Immature natural killer cell (primary cell): ENCODE data around the gene ETNK2. TPM values are rescaled to one million over a fixed set of nuclear protein-coding genes. Genes with fewer than 3 reads are reported as not detected.

Source experiments
- DNase-seq, 3 donors: peaks; one replicate each; pipeline ENCODE4 v3.0.0; 2022; ENCODE audit warnings: mixed read lengths in 1 of 3
- H3K27ac Mint-ChIP-seq, 6 donors: one replicate each; pipeline ENCODE4 v1.8.0; 2020; ENCODE audit warnings: mixed read lengths in 6 of 6, mild to moderate bottlenecking in 5 of 6, inconsistent platforms in 4 of 6, moderate library complexity in 3 of 6
- H3K27me3 Mint-ChIP-seq, 3 donors: one replicate each; pipeline ENCODE4 v1.8.0; 2020 to 2021; ENCODE audit warnings: low read depth in 3 of 3, mild to moderate bottlenecking in 3 of 3, mixed read lengths in 3 of 3, moderate library complexity in 3 of 3, inconsistent platforms in 1 of 3
- H3K36me3 Mint-ChIP-seq, 3 donors: one replicate each; pipeline ENCODE4 v1.8.0; 2020; ENCODE audit warnings: mixed read lengths in 3 of 3, inconsistent platforms in 2 of 3, mild to moderate bottlenecking in 2 of 3
- H3K4me1 Mint-ChIP-seq, 2 donors: one replicate each; pipeline ENCODE4 v1.8.0; 2020; ENCODE audit warnings: inconsistent platforms in 2 of 2, mild to moderate bottlenecking in 2 of 2, mixed read lengths in 2 of 2, moderate library complexity in 1 of 2
- H3K4me3 Mint-ChIP-seq, 5 donors: one replicate each; pipeline ENCODE4 v1.8.0; 2020; ENCODE audit warnings: mild to moderate bottlenecking in 5 of 5, mixed read lengths in 5 of 5, inconsistent platforms in 3 of 5, moderate library complexity in 3 of 5
- H3K9me3 Mint-ChIP-seq, 6 donors: one replicate each; pipeline ENCODE4 v1.8.0; 2020; ENCODE audit warnings: mild to moderate bottlenecking in 6 of 6, mixed read lengths in 6 of 6, inconsistent platforms in 4 of 6, moderate library complexity in 3 of 6
- polyA plus RNA-seq, 3 donors: library from polyadenylated mRNA; unstranded; fragments of 300-500 nt; fragmentation: Illumina TruSeq; gene quantifications; one replicate each; pipeline ENCODE4 v1.2.3, GENCODE V29; 2021

Gene ETNK2, protein sequence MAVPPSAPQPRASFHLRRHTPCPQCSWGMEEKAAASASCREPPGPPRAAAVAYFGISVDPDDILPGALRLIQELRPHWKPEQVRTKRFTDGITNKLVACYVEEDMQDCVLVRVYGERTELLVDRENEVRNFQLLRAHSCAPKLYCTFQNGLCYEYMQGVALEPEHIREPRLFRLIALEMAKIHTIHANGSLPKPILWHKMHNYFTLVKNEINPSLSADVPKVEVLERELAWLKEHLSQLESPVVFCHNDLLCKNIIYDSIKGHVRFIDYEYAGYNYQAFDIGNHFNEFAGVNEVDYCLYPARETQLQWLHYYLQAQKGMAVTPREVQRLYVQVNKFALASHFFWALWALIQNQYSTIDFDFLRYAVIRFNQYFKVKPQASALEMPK
- 1 to 10 TPM; 1.4 to 4.8 (median 3.7) TPM for polyA plus RNA-seq

DNA sequence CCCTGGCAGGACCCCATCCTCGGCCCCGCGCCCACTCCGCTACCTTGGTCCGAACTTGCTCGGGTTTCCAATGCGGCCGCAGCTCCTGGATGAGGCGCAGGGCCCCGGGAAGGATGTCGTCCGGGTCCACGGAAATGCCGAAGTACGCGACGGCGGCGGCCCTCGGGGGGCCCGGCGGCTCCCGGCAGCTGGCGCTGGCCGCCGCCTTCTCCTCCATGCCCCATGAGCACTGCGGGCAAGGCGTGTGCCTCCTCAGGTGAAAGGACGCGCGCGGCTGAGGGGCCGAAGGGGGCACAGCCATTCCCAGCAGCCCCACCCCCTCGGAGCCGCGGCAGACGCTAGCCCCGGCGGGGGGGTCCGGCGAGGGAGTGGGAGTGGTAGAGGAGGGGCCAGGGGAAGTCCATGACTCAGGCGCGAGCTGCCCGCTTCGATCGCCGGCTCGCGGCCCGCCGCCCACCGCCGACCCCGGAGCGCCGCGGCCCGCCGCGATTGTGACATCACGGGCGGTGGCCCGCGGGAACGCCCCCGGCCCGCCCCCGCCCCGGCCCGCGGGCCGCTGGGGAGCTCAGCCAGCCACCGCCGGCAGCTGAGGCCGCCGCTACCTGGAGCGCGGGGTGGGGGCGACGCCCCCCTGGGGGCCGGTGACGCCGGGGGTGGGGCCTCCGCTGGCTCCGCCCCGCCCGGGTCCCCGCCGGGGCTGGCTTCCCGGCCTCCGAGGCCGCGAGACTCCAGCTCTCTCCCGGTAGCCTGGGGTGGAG is at the start of gene ETNK2:
Gene ETNK2, minus strand, starts transcription at position 493 of the 758 bp plus-strand sequence. Its CDS starts 192 bp downstream, at position 301.
- Mint-ChIP-seq H3K36me3 (no peaks in the 10 kb centered on the region), H3K27me3 (peaks cover 1 to 6% (median 3%) of the 10 kb centered on the region in 3 donors), H3K27ac (peak within 1 kb of the TSS in 3 of 6 donors; percentile 34 to 61 (median 48)), H3K4me3 (peak within 1 kb of the TSS; percentile 69 to 83 (median 77)), H3K9me3 (no peaks in the 10 kb centered on the region), H3K4me1 (peaks cover 0 to 10% of the 10 kb centered on the region in 2 donors)
- peak; percentile 60 to 66 (median 61) for DNase-seq

DNA sequence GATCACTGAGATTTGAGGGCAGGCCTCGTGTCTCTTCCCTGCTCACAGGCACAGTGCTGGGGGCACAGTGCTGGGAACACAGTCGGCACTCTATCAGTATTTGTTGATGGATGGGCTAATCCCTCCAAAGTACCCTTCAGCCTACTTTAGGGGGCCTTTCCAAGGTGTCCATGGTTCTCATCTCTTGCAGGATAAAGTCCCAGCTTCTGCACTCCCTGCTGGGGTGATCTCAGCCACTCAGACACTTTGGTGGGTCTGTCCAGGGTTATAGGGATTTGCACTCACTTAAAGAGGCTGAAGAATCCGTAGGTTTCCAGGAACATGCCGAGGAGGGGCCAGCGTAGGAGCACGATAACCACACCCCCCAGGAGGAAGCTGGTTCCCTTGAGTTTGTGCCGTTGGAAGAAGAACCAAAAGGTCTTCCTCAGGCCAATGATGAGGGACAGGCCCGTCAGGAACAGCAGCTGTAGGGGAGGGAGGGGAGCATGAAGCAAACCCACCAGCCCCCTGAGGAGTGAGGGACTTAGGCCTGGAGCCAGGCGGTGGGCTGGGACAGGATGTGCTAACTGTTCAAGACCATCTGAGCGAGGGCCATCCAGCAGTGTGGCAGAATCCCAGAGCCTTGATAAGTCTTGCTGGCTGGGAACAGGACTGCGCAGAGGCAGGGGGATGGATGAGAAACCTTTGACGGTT is 49.6 kb upstream of the ETNK2 start:
- Mint-ChIP-seq H3K27me3 (peaks cover 0 to 10% (median 2%) of the 10 kb centered on the region in 3 donors), H3K4me1 (no peaks in the 10 kb centered on the region), H3K4me3 (no peak overlapping the region), H3K36me3 (no peaks in the 10 kb centered on the region), H3K27ac (no peak overlapping the region), H3K9me3 (no peaks in the 10 kb centered on the region)
- DNase-seq = no peak

DNA sequence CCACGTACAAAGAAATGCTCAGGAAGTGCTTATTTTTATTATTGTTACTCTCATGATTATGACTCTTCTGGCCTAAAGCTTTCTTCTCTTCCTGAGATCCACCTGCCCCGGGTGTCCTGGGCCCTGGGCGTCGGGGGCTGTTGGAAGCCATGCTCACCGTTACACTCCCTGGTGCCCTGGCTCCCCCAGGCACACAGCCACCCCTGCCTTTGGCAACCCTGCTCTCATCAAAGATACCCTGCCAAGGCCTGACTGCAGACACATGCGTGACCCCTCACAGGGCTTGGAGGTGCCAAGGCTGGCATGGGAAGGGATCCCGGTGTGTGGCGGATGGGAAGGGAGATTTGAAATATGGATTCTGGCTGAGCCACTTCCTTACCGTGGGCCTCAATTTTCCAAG is 47.7 kb upstream of the ETNK2 start:
- Mint-ChIP-seq H3K36me3 (no peaks in the 10 kb centered on the region), H3K4me3 (no peak overlapping the region), H3K9me3 (no peaks in the 10 kb centered on the region), H3K27me3 (peaks cover 2 to 9% (median 4%) of the 10 kb centered on the region in 3 donors), H3K4me1 (peaks cover 0 to 2% of the 10 kb centered on the region in 2 donors), H3K27ac (no peak overlapping the region)
- no peak for DNase-seq

DNA sequence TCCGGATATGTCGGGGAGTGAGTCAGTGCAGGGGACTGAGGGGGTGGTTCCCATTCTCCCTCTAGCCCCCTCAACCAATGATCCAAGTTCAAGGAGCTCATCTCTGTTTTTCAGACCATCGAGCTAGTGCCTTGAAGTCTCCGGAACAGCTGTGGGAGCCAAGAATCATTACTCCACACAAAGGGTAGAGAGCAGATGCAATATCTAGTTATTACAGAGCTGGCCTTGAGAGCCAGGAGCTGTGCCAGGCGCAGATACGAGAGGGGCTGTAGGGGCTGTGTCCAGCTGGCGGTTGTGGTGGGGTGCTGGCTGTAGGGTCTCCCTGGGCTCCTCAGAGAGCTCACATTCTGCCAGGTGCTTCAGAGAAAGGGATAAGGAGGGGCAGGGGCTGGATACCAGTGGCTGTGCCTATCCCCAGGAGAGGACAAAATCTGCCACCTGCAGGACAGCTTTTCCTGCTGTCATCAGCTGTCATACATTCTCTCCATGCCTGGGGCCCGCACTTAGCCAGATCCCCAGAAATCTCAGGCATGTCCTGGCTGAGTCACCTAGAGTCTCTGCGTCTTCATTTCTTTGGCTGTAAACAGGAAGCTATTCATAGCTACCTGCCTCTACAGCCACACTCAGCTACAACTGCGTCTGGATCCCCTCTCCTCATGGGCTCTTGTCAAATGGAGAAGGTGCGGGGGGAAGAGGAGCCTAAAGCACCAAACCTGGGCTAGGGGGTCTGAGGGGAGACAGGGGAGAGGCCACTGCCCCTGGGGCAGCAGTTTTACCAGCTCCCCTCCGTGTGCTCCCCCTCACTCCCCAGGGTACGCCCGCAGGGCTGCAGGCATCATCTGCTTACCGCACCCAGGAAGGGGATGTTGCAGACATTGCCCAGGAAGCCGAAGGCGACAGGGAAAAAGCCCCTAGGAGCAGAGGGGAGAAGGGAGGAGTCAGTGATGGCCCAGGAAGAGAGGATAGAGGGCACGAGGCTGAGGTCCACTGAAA is 46.8 kb upstream of the ETNK2 start:
- Mint-ChIP-seq H3K4me1 (peaks cover 0 to 2% of the 10 kb centered on the region in 2 donors), H3K27ac (no peak overlapping the region), H3K36me3 (no peaks in the 10 kb centered on the region), H3K4me3 (no peak overlapping the region), H3K27me3 (peaks cover 2 to 6% (median 4%) of the 10 kb centered on the region in 3 donors), H3K9me3 (no peaks in the 10 kb centered on the region)
- no peak for DNase-seq

DNA sequence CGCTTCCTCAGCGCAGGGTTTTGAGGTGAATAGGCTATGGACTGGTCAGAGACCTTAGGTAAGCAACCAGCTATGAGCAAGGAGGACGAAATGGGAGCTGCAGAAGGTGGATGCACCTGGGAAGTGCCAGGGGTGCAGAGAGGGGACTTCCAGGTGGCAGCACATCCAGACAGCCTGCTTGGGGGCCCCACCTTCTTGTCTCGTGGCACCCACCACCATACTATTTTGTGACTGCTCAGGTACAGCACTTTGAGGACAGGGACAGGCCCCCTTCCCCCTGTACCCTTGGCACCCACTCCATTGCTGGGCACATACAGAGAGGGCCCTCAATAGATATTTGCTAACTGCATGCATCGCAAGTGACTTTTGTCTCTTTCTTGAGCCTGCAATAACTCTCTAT is 45.2 kb upstream of the ETNK2 start:
- Mint-ChIP-seq H3K27ac (no peak overlapping the region), H3K9me3 (no peaks in the 10 kb centered on the region), H3K4me3 (no peak overlapping the region), H3K27me3 (peaks cover 2 to 6% (median 4%) of the 10 kb centered on the region in 3 donors), H3K4me1 (peaks cover 0 to 2% of the 10 kb centered on the region in 2 donors), H3K36me3 (no peaks in the 10 kb centered on the region)
- no peak for DNase-seq

DNA sequence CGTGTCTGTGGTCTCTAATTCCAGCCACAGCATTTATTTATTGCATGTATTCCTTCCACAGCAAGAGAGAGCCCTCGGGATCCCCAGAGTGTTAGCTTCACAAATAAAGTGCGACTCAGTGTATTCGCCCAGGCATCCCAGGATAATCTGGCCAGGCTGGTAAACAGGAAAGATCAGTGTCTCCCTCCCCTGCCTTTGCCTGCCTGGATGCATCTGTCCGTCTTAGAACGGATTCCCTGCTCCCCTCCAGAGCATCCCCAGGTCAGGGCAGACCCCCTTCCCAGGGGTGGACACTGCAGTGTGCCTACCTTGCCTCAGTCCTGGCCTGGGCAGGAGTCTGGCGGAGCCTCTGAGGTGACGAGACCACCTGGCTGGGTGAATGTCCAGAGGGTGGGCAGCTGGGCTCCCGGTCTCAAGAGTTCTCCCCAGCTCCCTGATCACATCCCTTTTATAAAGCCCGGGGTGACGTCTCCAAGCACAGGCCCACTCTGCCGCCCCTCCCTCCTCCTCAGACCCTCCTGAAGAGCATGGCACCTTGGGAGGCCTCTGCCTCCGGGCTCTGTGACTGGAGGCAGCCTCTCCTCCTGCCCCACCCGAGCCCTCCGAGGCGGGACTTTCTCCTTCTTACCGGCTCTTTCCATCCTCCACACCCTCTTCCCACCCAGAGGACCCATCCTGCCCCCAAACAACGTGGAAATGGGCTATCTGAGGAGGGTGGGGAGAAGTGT is 44.4 kb upstream of the ETNK2 start, which contains the start of gene KISS1:
Gene KISS1, minus strand, starts transcription at position 424 of the 728 bp plus-strand sequence. CDS start 3,615 bp downstream, outside the sequence.
- H3K4me3 Mint-ChIP-seq = no peak within 1 kb of the TSS
- DNase-seq = no peak
- H3K9me3 Mint-ChIP-seq = no peaks in the 10 kb centered on the region
- peaks cover 0 to 2% of the 10 kb centered on the region in 2 donors for H3K4me1 Mint-ChIP-seq
- H3K27me3 Mint-ChIP-seq = peaks cover 2 to 6% (median 4%) of the 10 kb centered on the region in 3 donors
- peak within 1 kb of the TSS in 1 of 6 donors; percentile 2 for H3K27ac Mint-ChIP-seq
- no peaks in the 10 kb centered on the region for H3K36me3 Mint-ChIP-seq

DNA sequence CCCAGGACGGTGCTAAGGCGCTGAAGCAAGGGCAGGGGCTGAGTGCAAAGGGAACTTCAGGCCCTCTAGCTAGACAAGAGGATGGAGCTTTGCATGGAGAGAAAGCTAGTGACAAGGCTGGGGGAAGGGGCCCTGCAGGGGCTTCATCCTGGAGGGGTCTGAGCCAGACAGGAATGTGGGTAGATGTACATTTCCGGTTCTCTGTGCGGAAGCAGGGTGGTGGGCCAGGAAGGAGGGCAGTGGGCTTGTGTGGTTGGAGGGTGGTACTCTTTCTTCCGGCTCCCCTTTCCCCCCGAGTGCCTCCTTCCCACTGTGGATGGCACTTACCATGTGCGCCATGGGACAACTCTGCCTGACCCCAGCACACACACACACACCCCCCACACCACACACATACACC is 42.9 kb upstream of the ETNK2 start:
- H3K4me3 Mint-ChIP-seq = no peak overlapping the region

DNA sequence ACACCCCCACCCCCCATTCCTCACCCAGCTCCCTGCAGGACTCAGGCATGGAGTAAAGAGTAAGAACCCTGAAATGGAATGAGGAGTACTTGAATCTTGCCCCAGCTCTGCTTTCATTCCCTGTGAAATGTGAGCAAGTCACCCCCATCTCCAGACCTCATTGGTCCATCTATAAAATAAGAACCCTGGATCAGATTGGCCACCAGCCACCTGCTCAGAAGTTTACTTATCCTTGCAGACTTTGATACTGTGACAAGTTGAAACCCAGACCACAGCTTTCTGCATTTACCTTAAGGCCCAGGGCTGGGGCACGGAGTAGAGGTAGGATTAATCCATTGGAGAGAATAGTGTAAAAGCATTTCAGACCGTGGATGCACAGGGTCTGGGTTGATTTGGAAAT is 42.2 kb upstream of the ETNK2 start:
- H3K9me3 Mint-ChIP-seq = peaks cover 0 to 2% (median 0%) of the 10 kb centered on the region in 6 donors
- H3K36me3 Mint-ChIP-seq = no peaks in the 10 kb centered on the region
- H3K27ac Mint-ChIP-seq = no peak overlapping the region
- H3K27me3 Mint-ChIP-seq = peaks cover 4 to 15% (median 9%) of the 10 kb centered on the region in 3 donors
- DNase-seq = no peak
- no peak overlapping the region for H3K4me3 Mint-ChIP-seq
- peaks cover 5 to 6% of the 10 kb centered on the region in 2 donors for H3K4me1 Mint-ChIP-seq

More for the DNA sequence above, 42.9 kb upstream of the ETNK2 start:
- Mint-ChIP-seq H3K9me3 (peaks cover 0 to 2% (median 0%) of the 10 kb centered on the region in 6 donors), H3K27ac (no peak overlapping the region), H3K27me3 (peaks cover 4 to 13% (median 9%) of the 10 kb centered on the region in 3 donors), H3K36me3 (no peaks in the 10 kb centered on the region), H3K4me1 (peaks cover 5% of the 10 kb centered on the region in 2 donors)
- DNase-seq = no peak

DNA sequence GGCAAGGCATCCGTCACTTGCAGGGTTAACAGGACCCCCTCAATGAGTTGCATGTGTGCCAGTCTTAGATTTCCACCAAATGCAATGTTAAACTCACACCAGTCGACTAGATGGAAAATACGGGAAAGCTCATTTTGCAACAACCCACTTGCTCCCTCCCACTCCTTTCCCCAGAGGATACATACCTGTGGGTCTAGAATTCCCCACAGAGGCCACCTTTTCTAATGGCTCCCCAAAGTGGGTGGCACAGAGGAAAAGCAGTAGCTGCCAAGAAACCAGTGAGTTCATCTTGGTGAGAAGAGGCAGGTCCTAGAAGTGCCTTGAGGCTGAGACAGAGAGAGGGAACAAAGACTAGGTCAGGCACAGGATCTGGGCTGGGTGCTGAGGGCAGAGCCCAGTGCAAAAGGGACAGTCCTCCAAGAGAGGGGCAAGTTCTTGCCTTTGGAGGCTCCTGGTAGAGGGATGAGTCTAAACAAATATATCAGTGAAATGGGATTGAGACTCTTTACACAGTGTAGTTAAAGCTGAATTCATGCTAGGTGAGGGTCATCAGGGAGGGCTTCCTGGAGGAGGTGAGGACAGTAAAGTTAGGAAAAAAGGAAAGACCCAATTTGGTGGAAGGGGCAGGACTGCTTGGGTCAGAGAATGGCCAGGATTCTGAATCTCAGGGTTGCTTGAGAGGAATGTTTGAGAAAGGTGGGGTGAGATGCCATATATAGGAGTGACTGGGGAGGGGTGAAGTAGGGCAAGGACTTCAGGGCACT is 40.9 kb upstream of the ETNK2 start:
- H3K36me3 Mint-ChIP-seq = no peaks in the 10 kb centered on the region
- H3K27me3 Mint-ChIP-seq = peaks cover 7 to 21% (median 10%) of the 10 kb centered on the region in 3 donors
- no peak overlapping the region for H3K4me3 Mint-ChIP-seq
- peaks cover 5 to 6% of the 10 kb centered on the region in 2 donors for H3K4me1 Mint-ChIP-seq
- no peak for DNase-seq
- H3K27ac Mint-ChIP-seq = no peak overlapping the region
- peaks cover 0 to 2% (median 0%) of the 10 kb centered on the region in 6 donors for H3K9me3 Mint-ChIP-seq

DNA sequence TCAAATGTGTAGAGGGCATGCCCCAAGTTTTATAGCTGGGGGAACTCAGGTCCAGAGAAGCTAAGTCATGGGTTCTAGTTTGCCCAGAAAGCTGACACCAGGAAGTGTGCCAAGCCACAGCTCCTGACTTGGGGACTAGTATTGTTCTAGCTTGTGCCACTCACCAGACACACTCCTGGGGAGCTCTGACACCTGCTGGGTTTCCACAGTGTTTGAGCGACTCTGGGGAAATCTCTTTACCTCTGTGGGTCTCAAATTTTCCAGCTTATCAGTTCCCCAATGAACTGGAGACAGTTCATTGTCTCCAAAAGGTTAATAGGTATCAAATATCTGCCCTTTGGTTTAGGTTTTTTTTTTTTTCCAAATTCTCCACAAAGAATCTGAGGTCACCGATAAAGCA is 40.2 kb upstream of the ETNK2 start:
- H3K27me3 Mint-ChIP-seq = peaks cover 7 to 23% (median 14%) of the 10 kb centered on the region in 3 donors
- H3K4me1 Mint-ChIP-seq = peaks cover 5 to 6% of the 10 kb centered on the region in 2 donors
- DNase-seq = no peak
- H3K4me3 Mint-ChIP-seq = no peak overlapping the region
- no peak overlapping the region for H3K27ac Mint-ChIP-seq
- peaks cover 0 to under 1% (median 0%) of the 10 kb centered on the region in 3 donors for H3K36me3 Mint-ChIP-seq
- H3K9me3 Mint-ChIP-seq = peaks cover 0 to 2% (median 0%) of the 10 kb centered on the region in 6 donors

DNA sequence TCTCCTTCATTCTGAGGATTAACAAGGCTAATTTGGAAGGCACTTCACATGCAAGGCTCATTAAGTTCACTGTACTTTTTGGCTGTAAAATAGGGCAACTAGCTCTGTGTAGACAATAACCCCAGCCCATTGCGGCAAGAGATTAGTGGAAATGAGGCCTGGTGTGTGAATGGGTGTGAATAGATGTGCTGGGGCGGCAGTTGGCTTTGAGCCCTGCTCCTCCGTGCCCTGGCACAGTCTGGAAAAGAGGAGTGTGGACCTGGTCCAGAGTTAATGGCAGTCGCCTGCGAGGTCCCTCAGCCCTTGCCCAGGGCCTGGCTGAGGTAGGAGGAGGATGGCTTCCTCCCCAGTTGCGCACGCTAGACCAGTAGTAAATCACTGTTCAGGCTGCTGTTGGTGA is 39.6 kb upstream of the ETNK2 start:
- no peak overlapping the region for H3K4me3 Mint-ChIP-seq
- peaks cover 0 to 3% (median 0%) of the 10 kb centered on the region in 3 donors for H3K36me3 Mint-ChIP-seq
- H3K27ac Mint-ChIP-seq = no peak overlapping the region
- DNase-seq = no peak
- H3K9me3 Mint-ChIP-seq = peaks cover 0 to 2% (median 0%) of the 10 kb centered on the region in 6 donors
- peaks cover 5 to 6% of the 10 kb centered on the region in 2 donors for H3K4me1 Mint-ChIP-seq
- peaks cover 9 to 23% (median 13%) of the 10 kb centered on the region in 3 donors for H3K27me3 Mint-ChIP-seq
